Measurements from ENCODE around the gene CHCHD10.

GRCh38 chr22:23767673-23768548, at the start of gene CHCHD10:
- peak; percentile 56 for TF ChIP-seq CTCF (IDR thresholded peaks at IDR 0.05; ENCODE audit: borderline replicate concordance, extremely low read depth, low read length, poor library complexity, severe bottlenecking)
- TF ChIP-seq EZH2 (IDR thresholded peaks at IDR 0.05; ENCODE audit: borderline replicate concordance, low read depth, low read length, severe bottlenecking) = no peak
